ENCODE results near the gene MAD1L1. TPM values are rescaled to one million over a fixed set of nuclear protein-coding genes. Genes with fewer than 3 reads are reported as not detected.
A peak's percentile ranks its signal among the peaks of the same experiment; 100 is the strongest.

Gene MAD1L1
- total and polyA plus RNA-seq, 2 of the 8 experiments (the other 6 are each of a cell fraction or from before 2014, with no cell fraction given) = 40.4 to 44.6 TPM

- Histone ChIP-seq H3K4me2 (ENCODE audit: insufficient read depth in 1 of 2, low read depth in 2 of 2, low read length in 2 of 2) (no peak overlapping the region), H3K27me3 (replicated peaks in 1 of 4; ENCODE audit: control insufficient read depth in 3 of 4, extremely low read depth in 1 of 4, insufficient read depth in 3 of 4, low read length in 3 of 4) (no peaks in the 10 kb centered on the region), H3K18ac (ENCODE audit: extremely low read depth, low read length) (no peak overlapping the region), H3K4me1 (replicated peaks in 1 of 4; ENCODE audit: control insufficient read depth in 3 of 4, insufficient read depth in 4 of 4, low read length in 3 of 4) (no peaks in the 10 kb centered on the region), H4K20me1 (replicated peaks in 1 of 2; ENCODE audit: control insufficient read depth in 1 of 2, insufficient read depth in 2 of 2, low read length in 2 of 2) (no peaks in the 10 kb centered on the region), H2AFZ (ENCODE audit: low read length) (no peak overlapping the region), H3K36me3 (ENCODE audit: control insufficient read depth in 2 of 4, insufficient read depth in 4 of 4, low read length in 3 of 4) (no peaks in the 10 kb centered on the region), H3K9ac (replicated peaks in 1 of 4; ENCODE audit: extremely low read depth in 1 of 4, low read depth in 3 of 4, low read length in 3 of 4) (no peak overlapping the region), H4K91ac (replicated peaks; ENCODE audit: insufficient read length, low read length) (no peak overlapping the region), H2BK20ac (ENCODE audit: low read length) (no peak overlapping the region), H4K8ac (ENCODE audit: extremely low read depth, insufficient read depth, low read length) (no peak overlapping the region), H3K14ac (ENCODE audit: insufficient read length) (no peak overlapping the region), H3K4ac (replicated peaks; ENCODE audit: insufficient read length, low read depth, low read length) (no peak overlapping the region), H3K56ac (replicated peaks; ENCODE audit: insufficient read length, low read depth, low read length) (no peak overlapping the region), H2BK12ac (ENCODE audit: low read depth, low read length) (no peak overlapping the region), H3K9me3 (ENCODE audit: insufficient read depth in 2 of 2, low read depth in 1 of 2, low read length in 1 of 2) (peaks cover 6 to 15% of the 10 kb centered on the region in 2 experiments; a peak in 3 of 4 replicates), H2BK15ac (ENCODE audit: low read length) (no peak overlapping the region), H2AK5ac (ENCODE audit: low read depth, low read length) (no peak overlapping the region), H3K27ac (ENCODE audit: low read depth, low read length) (no peak overlapping the region), H2BK120ac (replicated peaks; ENCODE audit: low read depth, low read length) (no peak overlapping the region), H3K79me2 (ENCODE audit: control insufficient read depth in 1 of 2, insufficient read depth in 2 of 2, low read length in 2 of 2) (no peaks in the 10 kb centered on the region), H3K79me1 (ENCODE audit: low read depth, low read length) (no peaks in the 10 kb centered on the region), H4K5ac (ENCODE audit: insufficient read length, low read depth, low read length) (no peak overlapping the region), H3K4me3 (ENCODE audit: extremely low read depth in 1 of 4, insufficient read depth in 2 of 4, low read depth in 3 of 4, low read length in 4 of 4) (no peak overlapping the region), H2BK5ac (ENCODE audit: low read depth, low read length) (no peak overlapping the region), H3K23me2 (ENCODE audit: low read depth, low read length) (no peaks in the 10 kb centered on the region), H3K23ac (ENCODE audit: insufficient read length) (no peak overlapping the region)
- ChIA-PET CTCF (ENCODE audit: partially characterized antibody) (interaction anchor here (2.5 kb wide), 1 partner anchor 88 kb away, joined by 8 read pairs; no protein-coding TSS in a partner anchor), POLR2A (ENCODE audit: partially characterized antibody) (no interaction called here)
- WGBS, 2 experiments (ENCODE audit: extremely low coverage in 1 of 2, insufficient coverage in 1 of 2, insufficient read length in 1 of 2, insufficient replicate concordance in 2 of 2, low coverage in 1 of 2, low lambda C conversion rate in 2 of 2, missing lambda C conversion rate in 1 of 2) = 42% methylated on average over 1 of the region's 1 CpG; no CpG with 5 or more reads in 1 of the 2 experiments
- no peak for FAIRE-seq
- DNase-seq (ENCODE audit: low read depth in 1 of 2, low spot score in 2 of 2) = no peak
- no peak for TF ChIP-seq SP1 (IDR thresholded peaks at IDR 0.05; ENCODE audit: low read depth, low read length)
- TF ChIP-seq JUND (IDR thresholded peaks at IDR 0.05; ENCODE audit: low read length) = no peak
- peak; percentile 55; the same call in 1 of the 2 replicates for TF ChIP-seq KDM1A (IDR thresholded peaks at IDR 0.05; ENCODE audit: borderline replicate concordance, low read length)
These were observed 437.7 kb downstream of the MAD1L1 start for GRCh38 chr7:1794888-1795542.
